ENCODE measurements around the gene TKTL2.

Gene TKTL2

DNA sequence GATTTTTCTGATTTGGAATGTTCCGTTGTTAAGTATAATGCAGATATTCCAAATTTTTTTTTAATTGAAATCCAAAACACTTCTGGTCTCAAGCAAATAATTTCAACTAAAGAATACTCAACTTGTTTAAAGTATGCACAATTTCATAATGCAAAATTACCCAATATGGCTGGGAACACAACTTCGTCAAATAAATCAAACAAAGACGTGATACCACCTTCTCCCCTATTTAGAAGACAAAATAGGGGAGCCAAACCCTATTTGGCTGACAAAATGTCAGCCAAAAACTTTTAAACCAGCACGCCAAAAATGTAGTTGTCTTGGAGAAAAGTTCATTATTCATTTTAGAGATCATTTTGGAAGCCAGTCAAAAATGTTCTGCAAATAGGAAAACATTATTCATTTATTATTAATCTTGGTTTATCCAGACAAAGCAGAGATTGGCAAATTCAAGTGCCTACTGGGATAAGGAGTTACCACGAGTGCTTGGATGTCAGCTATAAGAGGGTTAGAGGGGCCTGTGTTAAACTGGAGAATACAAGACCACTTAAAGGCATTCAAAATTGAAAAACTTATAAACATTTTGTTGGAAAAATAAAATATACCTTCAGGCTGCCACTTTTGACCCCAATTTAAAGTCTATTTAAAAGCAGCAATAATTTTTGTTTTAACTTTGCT, 3.3 kb upstream of the TKTL2 start:
- H3K4me3 ChIP-seq (ENCODE audit: low read depth, low read length) = no peak overlapping the region
- TF ChIP-seq, protein P1, sequence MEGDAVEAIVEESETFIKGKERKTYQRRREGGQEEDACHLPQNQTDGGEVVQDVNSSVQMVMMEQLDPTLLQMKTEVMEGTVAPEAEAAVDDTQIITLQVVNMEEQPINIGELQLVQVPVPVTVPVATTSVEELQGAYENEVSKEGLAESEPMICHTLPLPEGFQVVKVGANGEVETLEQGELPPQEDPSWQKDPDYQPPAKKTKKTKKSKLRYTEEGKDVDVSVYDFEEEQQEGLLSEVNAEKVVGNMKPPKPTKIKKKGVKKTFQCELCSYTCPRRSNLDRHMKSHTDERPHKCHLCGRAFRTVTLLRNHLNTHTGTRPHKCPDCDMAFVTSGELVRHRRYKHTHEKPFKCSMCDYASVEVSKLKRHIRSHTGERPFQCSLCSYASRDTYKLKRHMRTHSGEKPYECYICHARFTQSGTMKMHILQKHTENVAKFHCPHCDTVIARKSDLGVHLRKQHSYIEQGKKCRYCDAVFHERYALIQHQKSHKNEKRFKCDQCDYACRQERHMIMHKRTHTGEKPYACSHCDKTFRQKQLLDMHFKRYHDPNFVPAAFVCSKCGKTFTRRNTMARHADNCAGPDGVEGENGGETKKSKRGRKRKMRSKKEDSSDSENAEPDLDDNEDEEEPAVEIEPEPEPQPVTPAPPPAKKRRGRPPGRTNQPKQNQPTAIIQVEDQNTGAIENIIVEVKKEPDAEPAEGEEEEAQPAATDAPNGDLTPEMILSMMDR (IDR thresholded peaks at IDR 0.05; ENCODE audit: low read depth, low read length) = no peak

DNA sequence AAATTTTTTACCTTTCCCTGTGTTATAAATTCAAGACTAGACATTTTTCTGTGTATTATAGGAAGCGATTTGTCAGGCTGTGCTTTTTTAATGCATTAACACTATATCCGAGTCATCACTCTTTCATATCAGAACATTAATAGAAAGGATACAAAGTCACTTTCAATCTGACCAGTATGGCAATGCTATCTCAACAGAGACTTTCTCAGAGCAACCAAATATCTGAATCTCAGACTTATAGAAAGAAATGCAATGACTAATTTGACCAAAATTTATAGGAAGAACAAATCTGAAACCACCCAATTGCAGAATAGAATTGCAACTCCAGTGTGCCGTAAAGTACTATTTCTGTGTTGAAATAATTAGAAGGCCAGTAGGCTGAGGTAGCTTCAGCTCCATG, 473 bp upstream of the TKTL2 start:
- TF ChIP-seq, protein P1 (IDR thresholded peaks at IDR 0.05; ENCODE audit: low read depth, low read length) = no peak
- no peak overlapping the region for H3K4me3 ChIP-seq (ENCODE audit: low read depth, low read length)

DNA sequence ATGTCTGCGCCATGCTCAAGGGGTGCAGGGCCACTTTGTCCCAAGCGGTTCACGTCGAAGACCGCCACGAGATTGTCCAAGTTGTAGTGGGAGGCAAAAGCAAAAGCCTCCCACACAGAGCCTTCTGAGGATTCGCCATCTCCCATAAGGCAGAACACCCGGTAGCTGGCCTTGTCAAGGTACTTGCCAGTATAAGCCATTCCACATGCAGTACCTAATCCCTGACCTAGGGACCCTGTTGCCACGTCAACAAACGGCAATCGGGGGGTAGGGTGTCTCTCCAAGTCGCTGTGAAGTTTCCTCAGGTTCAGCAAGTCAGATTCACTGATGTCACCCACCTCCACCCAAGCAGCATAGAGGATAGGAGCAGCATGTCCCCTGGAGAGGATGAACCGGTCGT, 424 bp downstream of the TKTL2 start:
- H3K4me3 ChIP-seq (ENCODE audit: low read depth, low read length) = no peak overlapping the region
- TF ChIP-seq, protein P1 (IDR thresholded peaks at IDR 0.05; ENCODE audit: low read depth, low read length) = no peak

DNA sequence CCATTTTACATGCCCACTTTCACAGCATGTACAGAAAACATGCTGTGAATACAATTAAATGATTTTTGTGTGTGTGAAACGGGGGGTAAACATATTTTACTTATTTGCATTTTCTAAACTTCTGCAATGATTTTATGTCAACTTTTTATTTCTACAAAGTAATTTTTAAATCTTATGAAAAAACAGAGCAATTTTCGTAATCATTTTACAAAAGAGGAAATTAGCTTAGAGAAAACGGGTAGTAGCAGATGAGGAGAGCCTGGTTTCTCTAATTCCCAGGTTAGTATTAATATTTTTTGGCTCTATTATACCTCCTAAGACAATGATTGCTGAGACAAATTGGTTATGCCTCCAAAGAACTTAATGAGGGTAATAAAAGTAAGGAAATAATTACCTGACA, 3.2 kb downstream of the TKTL2 start:
- TF ChIP-seq, protein P1 (IDR thresholded peaks at IDR 0.05; ENCODE audit: low read depth, low read length) = no peak
- no peak overlapping the region for H3K4me3 ChIP-seq (ENCODE audit: low read depth, low read length)

DNA sequence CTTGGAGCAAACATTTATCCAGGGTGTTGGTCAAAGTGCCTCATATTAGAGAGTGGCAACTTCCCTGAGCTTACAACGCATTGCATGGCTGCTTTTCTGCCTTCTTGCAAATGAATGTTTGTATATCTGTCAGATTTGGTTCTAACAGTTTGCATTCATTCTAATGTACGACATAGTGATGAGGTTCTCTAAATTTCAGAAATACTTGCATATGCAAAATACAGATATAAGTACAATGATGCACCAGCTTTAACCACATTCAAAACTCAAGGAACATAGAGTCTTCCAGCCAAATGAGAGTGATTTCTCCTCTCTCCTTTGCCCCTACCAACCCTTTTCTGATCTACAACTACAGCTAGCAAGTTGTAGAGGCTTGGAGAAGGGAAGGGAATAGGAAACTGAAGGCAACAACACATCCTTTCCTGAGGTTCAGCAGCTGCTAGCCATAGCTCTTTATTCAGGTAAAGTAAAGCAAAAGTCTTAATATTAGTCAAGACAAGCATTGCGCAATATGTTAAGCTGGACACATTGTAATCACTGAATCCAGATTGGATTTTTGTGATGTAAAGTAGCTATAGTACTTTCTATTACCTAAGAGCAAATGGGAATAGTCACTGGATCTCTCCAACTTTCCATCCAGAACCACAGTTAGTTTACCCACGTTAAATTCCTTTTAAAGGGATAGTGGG, 6.3 kb downstream of the TKTL2 start:
- TF ChIP-seq, protein P1 (IDR thresholded peaks at IDR 0.05; ENCODE audit: low read depth, low read length) = no peak
- H3K4me3 ChIP-seq (ENCODE audit: low read depth, low read length) = no peak overlapping the region

DNA sequence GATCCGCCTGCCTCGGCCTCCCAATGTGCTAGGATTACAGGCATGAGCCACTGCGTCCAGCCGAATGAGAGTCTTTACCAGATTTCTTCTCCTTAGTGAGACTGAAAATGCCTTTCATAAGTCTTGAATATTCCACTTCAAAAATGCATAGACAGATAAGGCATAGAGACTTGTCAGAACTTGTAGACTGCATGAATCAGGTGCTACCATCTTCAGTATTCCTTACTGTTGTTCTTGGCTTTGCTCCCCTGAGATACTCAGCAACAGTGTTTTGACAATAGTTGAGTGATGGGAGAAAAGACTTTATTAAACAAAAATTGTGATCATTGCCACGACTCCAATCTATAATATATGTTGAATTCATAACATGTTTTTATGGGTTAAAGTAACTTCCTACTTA, 11.0 kb downstream of the TKTL2 start:
- no peak overlapping the region for H3K4me3 ChIP-seq (ENCODE audit: low read depth, low read length)
- TF ChIP-seq, protein P1 (IDR thresholded peaks at IDR 0.05; ENCODE audit: low read depth, low read length) = no peak

DNA sequence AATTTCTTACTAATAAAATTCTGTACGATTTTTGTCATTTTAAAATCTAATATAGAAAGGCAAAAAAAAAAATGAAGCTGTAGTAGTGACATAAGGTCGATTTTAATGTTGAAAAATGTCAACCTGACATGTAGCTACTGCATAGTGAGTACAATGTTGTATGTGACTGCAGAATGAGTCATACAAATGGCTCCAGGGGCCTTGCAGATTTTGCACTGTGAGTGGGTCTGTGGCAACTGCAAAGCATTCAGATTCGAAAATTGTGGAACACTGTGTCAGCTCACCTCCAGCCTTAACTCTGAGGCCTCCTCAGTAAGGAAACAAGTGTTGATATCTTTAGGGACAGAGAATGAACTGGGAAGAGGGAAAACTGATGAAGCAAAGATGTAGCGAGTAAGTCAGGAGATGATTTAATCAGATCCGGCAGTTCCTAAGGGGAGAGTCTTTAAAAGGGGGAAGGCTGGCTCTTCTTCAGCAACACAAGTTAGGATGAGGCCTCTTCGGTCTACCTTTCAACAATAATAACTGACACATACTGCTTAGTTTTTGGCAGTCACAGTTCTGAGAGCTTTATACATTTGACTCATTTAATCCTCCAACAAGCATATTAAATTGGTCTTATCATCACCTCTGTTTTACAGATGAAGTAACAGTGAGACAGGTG, 24.9 kb downstream of the TKTL2 start:
- H3K4me3 ChIP-seq (ENCODE audit: low read depth, low read length) = no peak overlapping the region
- TF ChIP-seq, protein P1 (IDR thresholded peaks at IDR 0.05; ENCODE audit: low read depth, low read length) = no peak
